Measurements from ENCODE around the gene SLC25A2. TPM values are rescaled to one million over a fixed set of nuclear protein-coding genes. Genes with fewer than 3 reads are reported as not detected.
"Not testable (repeated sequence)": the region's sequence is repeated elsewhere in the genome, so short reads cannot be mapped to it uniquely, and the experiment has no call there.

The SLC25A2 gene
- total RNA-seq = under 1 TPM; 0.55 to 0.68 TPM
- not detected for polyA plus RNA-seq (2013, experiment 1 of 2)
- not detected for polyA plus RNA-seq (2013, experiment 2 of 2)
- long read RNA-seq, experiment 1 = 0 reads
- long read RNA-seq, experiment 2 = 0 reads
- long read RNA-seq, experiment 3 = 0 reads
- long read RNA-seq, experiment 4 = 0 reads

GRCh38 chr5:141303756-141304155, at the start of gene SLC25A2:
TSS of gene SLC25A2 (minus strand) at chr5:141304049. CDS start at chr5:141303865, 184 bp downstream.
- peaks cover 24% of the 10 kb centered on the region for H3K9me3 Mint-ChIP-seq
- DNase-seq = no peak

DNA sequence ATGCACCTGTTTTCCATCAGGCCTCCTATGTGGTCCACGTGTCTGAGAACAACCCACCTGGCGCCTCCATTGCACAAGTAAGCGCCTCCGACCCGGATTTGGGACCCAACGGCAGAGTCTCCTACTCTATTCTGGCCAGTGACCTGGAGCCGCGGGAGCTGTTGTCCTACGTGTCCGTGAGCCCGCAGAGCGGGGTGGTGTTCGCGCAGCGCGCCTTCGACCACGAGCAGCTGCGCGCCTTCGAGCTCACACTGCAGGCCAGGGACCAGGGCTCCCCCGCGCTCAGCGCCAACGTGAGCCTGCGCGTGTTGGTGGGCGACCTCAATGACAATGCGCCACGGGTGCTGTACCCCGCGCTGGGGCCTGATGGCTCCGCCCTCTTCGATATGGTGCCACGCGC, 47.7 kb upstream of the SLC25A2 start:
- Histone ChIP-seq H3K4me1 (ENCODE audit: control insufficient read depth, insufficient read depth, low read length) (no peaks in the 10 kb centered on the region), H3K9ac (ENCODE audit: extremely low read depth, low read length, poor library complexity, severe bottlenecking) (no peak overlapping the region), H3K27ac (ENCODE audit: low read depth, low read length) (no peak overlapping the region), H3K4me3 (ENCODE audit: low read length) (no peak overlapping the region), H3K9me3 (ENCODE audit: control insufficient read depth, low read length) (peaks cover 79% of the 10 kb centered on the region), H3K27me3 (ENCODE audit: control insufficient read depth, insufficient read depth, low read length, poor library complexity, severe bottlenecking) (no peaks in the 10 kb centered on the region), H3K36me3 (ENCODE audit: control insufficient read depth, insufficient read depth, low read length) (no peaks in the 10 kb centered on the region)
- WGBS, 2 experiments (ENCODE audit: insufficient coverage in 1 of 2, insufficient read length in 1 of 2) = 95 to 98% methylated on average over 21 to 28 of the region's 36 CpGs
- peaks cover 59% of the 10 kb centered on the region for H3K9me3 Mint-ChIP-seq
- no peak overlapping the region for H3K27ac Mint-ChIP-seq
- no peak for TF ChIP-seq CTCF (conservative IDR thresholded peaks at IDR 0.05)
- H3K27me3 Mint-ChIP-seq (ENCODE audit: insufficient read depth) = peaks cover 1% of the 10 kb centered on the region
- no peak for DNase-seq
- no peak overlapping the region for H3K4me3 Mint-ChIP-seq
- no peaks in the 10 kb centered on the region for H3K4me1 Mint-ChIP-seq
- peaks cover 60% of the 10 kb centered on the region for H3K36me3 Mint-ChIP-seq (ENCODE audit: low read depth)

More at GRCh38 chr5:141303756-141304155, at the start of gene SLC25A2:
- Mint-ChIP-seq H3K4me3 (no peak within 1 kb of the TSS), H3K27me3 (ENCODE audit: insufficient read depth) (no peaks in the 10 kb centered on the region), H3K36me3 (ENCODE audit: low read depth) (peaks cover 20% of the 10 kb centered on the region), H3K4me1 (no peaks in the 10 kb centered on the region), H3K27ac (no peak within 1 kb of the TSS)
- H3K36me3 ChIP-seq (ENCODE audit: control insufficient read depth, insufficient read depth, low read length) = no peaks in the 10 kb centered on the region
- TF ChIP-seq CTCF (conservative IDR thresholded peaks at IDR 0.05) = no peak
- peaks cover 33% of the 10 kb centered on the region for H3K9me3 ChIP-seq (ENCODE audit: control insufficient read depth, low read length)
- no peaks in the 10 kb centered on the region for H3K27me3 ChIP-seq (ENCODE audit: control insufficient read depth, insufficient read depth, low read length, poor library complexity, severe bottlenecking)
- 97 to 99% methylated on average over 27 to 36 of the region's 36 CpGs for WGBS, 2 experiments (ENCODE audit: insufficient coverage in 1 of 2, insufficient read length in 1 of 2)
- H3K27ac ChIP-seq (ENCODE audit: low read depth, low read length) = no peak within 1 kb of the TSS
- H3K4me3 ChIP-seq (ENCODE audit: low read length) = no peak within 1 kb of the TSS
- no peaks in the 10 kb centered on the region for H3K4me1 ChIP-seq (ENCODE audit: control insufficient read depth, insufficient read depth, low read length)
- H3K9ac ChIP-seq (ENCODE audit: extremely low read depth, low read length, poor library complexity, severe bottlenecking) = no peak within 1 kb of the TSS

- Histone ChIP-seq H3K27ac (ENCODE audit: low read depth, low read length) (no peak within 1 kb of the TSS), H3K4me3 (ENCODE audit: low read length) (peak within 1 kb of the TSS; percentile 4), H3K9ac (ENCODE audit: extremely low read depth, low read length, poor library complexity, severe bottlenecking) (no peak within 1 kb of the TSS), H3K4me1 (ENCODE audit: control insufficient read depth, insufficient read depth, low read length) (no peaks in the 10 kb centered on the region), H3K9me3 (ENCODE audit: control insufficient read depth, low read length) (peaks cover 72% of the 10 kb centered on the region), H3K27me3 (ENCODE audit: control insufficient read depth, insufficient read depth, low read length, poor library complexity, severe bottlenecking) (no peaks in the 10 kb centered on the region), H3K36me3 (ENCODE audit: control insufficient read depth, insufficient read depth, low read length) (no peaks in the 10 kb centered on the region)
- peak within 1 kb of the TSS; percentile 57 for H3K4me3 Mint-ChIP-seq
- H3K4me1 Mint-ChIP-seq = no peaks in the 10 kb centered on the region
- peak; percentile 84 for TF ChIP-seq CTCF (conservative IDR thresholded peaks at IDR 0.05)
- peaks cover 1% of the 10 kb centered on the region for H3K27me3 Mint-ChIP-seq (ENCODE audit: insufficient read depth)
- WGBS, 2 experiments (ENCODE audit: insufficient coverage in 1 of 2, insufficient read length in 1 of 2) = 80 to 85% methylated on average over 24 to 29 of the region's 29 CpGs
- DNase-seq = peak; percentile 89
- H3K36me3 Mint-ChIP-seq (ENCODE audit: low read depth) = peaks cover 56% of the 10 kb centered on the region
- H3K27ac Mint-ChIP-seq = no peak within 1 kb of the TSS
- H3K9me3 Mint-ChIP-seq = peaks cover 57% of the 10 kb centered on the region
Measured at GRCh38 chr5:141349917-141350619, 46.2 kb upstream of the SLC25A2 start, which contains the start of gene PCDHGB1. TSS of gene PCDHGB1 (plus strand) at chr5:141350099. CDS start at chr5:141350261, 162 bp downstream.

- not testable (repeated sequence) for H3K4me1 ChIP-seq (ENCODE audit: control insufficient read depth, insufficient read depth, low read length); H3K27me3 Mint-ChIP-seq (ENCODE audit: insufficient read depth); H3K27ac Mint-ChIP-seq; H3K9ac ChIP-seq (ENCODE audit: extremely low read depth, low read length, poor library complexity, severe bottlenecking); H3K36me3 ChIP-seq (ENCODE audit: control insufficient read depth, insufficient read depth, low read length); DNase-seq; H3K27ac ChIP-seq (ENCODE audit: low read depth, low read length); H3K27me3 ChIP-seq (ENCODE audit: control insufficient read depth, insufficient read depth, low read length, poor library complexity, severe bottlenecking); H3K4me3 Mint-ChIP-seq; H3K4me1 Mint-ChIP-seq
- WGBS, 2 experiments (ENCODE audit: insufficient coverage in 1 of 2, insufficient read length in 1 of 2) = 91 to 100% methylated on average over 8 to 24 of the region's 35 CpGs
- Histone ChIP-seq H3K4me3 (ENCODE audit: low read length) (peak overlapping the region; percentile 24), H3K9me3 (ENCODE audit: control insufficient read depth, low read length) (peaks cover 61% of the 10 kb centered on the region)
- peaks cover 60% of the 10 kb centered on the region for H3K9me3 Mint-ChIP-seq
- H3K36me3 Mint-ChIP-seq (ENCODE audit: low read depth) = peaks cover 34% of the 10 kb centered on the region
Measured at GRCh38 chr5:141346017-141346416, 42.2 kb upstream of the SLC25A2 start.

Measured in endodermal cell (in vitro differentiated cells).